ENCODE results near the gene NLGN1.
"Not testable (repeated sequence)": the region's sequence is repeated elsewhere in the genome, so short reads cannot be mapped to it uniquely, and the experiment has no call there.

Gene NLGN1

DNA sequence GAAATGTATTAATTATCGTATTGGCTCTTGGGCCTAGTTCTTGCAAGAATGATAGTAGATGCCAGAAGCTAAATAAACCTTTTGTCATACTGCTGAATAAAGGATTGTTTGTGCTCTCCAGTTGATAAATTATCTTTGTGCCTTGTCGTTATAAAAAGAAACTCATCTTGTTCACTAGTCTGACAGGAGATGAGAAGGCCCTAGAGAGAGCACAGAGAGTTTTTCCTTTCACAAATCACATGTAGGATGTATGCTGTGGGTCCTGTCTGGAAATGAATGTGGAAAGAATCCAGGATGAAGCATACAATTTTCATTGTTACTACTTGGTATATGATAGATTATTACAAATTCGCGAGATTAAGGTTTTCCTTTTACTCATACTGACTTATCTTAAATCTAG is 113.0 kb downstream of the NLGN1 start:
- TF ChIP-seq, protein P1, sequence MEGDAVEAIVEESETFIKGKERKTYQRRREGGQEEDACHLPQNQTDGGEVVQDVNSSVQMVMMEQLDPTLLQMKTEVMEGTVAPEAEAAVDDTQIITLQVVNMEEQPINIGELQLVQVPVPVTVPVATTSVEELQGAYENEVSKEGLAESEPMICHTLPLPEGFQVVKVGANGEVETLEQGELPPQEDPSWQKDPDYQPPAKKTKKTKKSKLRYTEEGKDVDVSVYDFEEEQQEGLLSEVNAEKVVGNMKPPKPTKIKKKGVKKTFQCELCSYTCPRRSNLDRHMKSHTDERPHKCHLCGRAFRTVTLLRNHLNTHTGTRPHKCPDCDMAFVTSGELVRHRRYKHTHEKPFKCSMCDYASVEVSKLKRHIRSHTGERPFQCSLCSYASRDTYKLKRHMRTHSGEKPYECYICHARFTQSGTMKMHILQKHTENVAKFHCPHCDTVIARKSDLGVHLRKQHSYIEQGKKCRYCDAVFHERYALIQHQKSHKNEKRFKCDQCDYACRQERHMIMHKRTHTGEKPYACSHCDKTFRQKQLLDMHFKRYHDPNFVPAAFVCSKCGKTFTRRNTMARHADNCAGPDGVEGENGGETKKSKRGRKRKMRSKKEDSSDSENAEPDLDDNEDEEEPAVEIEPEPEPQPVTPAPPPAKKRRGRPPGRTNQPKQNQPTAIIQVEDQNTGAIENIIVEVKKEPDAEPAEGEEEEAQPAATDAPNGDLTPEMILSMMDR (IDR thresholded peaks at IDR 0.05; ENCODE audit: low read length, missing control alignments): no peak
- DNase-seq (ENCODE audit: low read depth): no peak
- no peak overlapping the region for H3K4me3 ChIP-seq (replicated peaks; ENCODE audit: low read depth, low read length)

DNA sequence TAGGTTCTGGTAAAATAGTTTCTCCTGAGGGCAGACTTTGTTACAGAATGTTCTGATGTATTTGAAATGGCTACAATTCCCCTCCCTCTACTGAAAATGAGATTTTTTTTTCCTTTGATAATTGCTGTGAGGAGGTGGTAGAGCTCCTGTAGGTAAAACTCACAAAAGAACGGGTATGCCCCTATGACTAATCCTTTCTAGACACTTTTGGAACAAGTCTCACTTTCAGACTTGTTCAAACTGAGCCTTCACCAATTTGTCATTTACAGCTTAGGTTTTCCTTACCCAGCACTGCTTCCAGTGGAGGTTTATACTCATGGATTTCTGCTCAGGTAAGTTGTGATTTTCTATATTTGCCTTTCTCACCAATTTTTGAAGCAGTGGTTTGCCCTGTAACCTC is 115.6 kb downstream of the NLGN1 start:
- DNase-seq (ENCODE audit: low read depth): no peak
- H3K4me3 ChIP-seq (replicated peaks; ENCODE audit: low read depth, low read length): no peak overlapping the region
- TF ChIP-seq, protein P1 (IDR thresholded peaks at IDR 0.05; ENCODE audit: low read length, missing control alignments): no peak

DNA sequence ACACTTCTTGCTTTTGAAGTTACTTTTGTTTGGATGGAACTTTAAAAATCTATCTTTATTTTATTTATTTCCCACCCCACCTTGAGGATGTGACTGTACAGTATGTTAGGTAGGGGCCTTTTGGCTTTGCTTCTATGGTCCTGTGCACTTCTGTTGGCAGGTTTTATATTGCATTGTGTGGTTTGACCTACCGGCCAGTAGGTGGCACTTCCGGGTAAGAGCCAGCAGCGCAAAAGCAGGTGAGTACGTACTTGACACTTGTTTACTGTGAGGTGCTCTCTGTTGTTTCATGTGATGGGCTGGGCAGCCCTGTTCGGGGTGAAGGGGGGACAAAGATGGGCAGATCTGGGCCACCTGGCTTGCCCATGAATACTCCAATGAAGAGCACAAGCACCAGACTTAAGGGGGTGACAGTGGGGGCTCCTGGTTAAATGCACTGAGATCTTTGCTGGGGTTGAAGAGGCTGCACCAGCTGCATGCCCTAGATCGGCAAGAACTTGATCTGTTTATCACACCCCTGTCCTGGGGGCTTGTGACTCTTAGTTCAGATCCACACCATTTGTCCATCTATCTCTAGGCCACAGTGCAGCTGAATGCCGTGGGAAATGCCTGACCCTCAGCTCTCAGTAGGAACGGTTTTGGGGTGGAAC is 131.6 kb downstream of the NLGN1 start:
- TF ChIP-seq, protein P1 (IDR thresholded peaks at IDR 0.05; ENCODE audit: low read length, missing control alignments): peak; percentile 36
- DNase-seq (ENCODE audit: low read depth): peak; percentile 6
- no peak overlapping the region for H3K4me3 ChIP-seq (replicated peaks; ENCODE audit: low read depth, low read length)

DNA sequence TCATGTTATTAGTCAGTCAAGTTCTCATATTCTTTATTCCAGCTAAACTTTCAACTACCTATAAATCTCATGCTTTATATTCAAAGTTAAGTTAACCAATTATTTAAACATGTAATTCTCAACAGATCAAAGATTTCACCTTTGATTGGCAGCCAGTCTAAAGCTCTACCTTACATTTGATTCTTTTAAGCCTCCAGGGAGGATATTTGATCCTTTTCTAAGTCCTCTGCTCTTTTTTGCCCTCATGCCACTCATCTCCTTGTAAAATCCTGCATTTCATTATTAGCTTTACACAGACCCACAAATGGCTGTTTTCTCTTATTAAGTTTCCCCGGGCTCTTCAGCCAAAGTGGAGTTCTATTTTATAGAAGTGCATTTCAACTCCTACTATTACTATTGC is 134.1 kb downstream of the NLGN1 start:
- no peak for DNase-seq (ENCODE audit: low read depth)
- H3K4me3 ChIP-seq (replicated peaks; ENCODE audit: low read depth, low read length): no peak overlapping the region
- TF ChIP-seq, protein P1 (IDR thresholded peaks at IDR 0.05; ENCODE audit: low read length, missing control alignments): no peak

DNA sequence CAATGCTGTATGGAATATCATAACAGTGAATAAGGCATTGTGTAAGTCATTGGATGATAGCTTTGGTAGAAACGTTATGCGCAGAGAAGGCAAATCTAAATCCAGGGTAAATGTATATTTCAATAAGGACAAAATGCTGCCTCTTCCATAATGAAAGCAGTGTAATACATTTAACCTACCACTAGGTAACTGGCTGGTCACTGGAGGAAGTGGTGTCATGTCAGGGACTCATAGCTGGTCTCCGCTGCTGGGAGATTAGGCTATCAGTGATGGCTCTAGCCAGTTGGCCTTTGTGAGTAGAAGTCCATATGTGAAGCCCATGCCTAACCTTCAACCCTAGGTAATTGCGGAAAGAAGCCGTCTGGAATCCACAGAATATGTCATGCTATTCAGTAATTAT is 140.9 kb downstream of the NLGN1 start:
- DNase-seq (ENCODE audit: low read depth): no peak
- TF ChIP-seq, protein P1 (IDR thresholded peaks at IDR 0.05; ENCODE audit: low read length, missing control alignments): no peak
- H3K4me3 ChIP-seq (replicated peaks; ENCODE audit: low read depth, low read length): no peak overlapping the region

DNA sequence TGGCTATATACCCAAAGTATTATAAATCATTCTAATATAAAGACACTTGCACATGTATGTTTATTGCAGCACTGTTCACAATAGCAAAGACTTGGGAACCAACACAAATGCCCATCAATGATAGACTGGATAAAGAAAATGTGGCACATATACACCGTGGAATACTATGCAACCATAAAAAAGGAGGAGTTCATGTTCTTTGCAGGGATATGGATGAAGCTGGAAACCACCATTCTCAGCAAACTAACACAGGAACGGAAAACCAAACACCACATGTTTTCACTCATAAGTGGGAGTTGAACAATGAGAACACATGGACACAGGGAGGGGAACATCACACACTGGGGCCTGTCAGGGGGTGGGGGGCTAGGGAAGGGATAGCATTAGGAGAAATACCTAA is 148.0 kb downstream of the NLGN1 start:
- H3K4me3 ChIP-seq (replicated peaks; ENCODE audit: low read depth, low read length); DNase-seq (ENCODE audit: low read depth): not testable (repeated sequence)

DNA sequence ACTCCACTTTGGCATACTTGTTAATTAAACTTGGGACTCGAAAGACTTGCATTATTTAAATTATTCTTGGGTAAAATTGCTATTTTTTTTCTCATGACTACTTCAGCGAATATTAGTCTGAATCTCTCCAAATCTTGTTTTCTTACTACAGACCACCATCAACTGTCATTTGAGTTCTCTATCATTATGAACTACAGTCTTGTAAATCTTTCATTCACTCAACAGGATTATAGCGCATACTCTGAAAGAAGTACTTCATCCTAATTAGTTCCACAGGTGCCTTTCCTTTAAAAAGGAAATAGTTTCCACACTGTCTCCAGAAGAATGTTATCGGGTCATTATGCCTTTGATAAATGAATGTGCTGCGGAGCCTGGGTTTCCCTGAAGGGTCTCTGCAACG is 149.5 kb downstream of the NLGN1 start:
- DNase-seq (ENCODE audit: low read depth): no peak
- H3K4me3 ChIP-seq (replicated peaks; ENCODE audit: low read depth, low read length): no peak overlapping the region
- TF ChIP-seq, protein P1 (IDR thresholded peaks at IDR 0.05; ENCODE audit: low read length, missing control alignments): no peak

Data from fibroblast of pulmonary artery (primary cell).